Stomach (tissue), 4 donors: ENCODE measurements around the gene GABRG3.

Source experiments
- CTCF ChIP-seq, 7 experiments: fragments of 450-650 bp in 4 of 7; fragments of 200-600 bp in 3 of 7; sonication (generic) in 3 of 7; IDR thresholded peaks; one replicate each; pipeline ENCODE4 v1.5.1; 2016 to 2019; ENCODE audit warnings: antibody characterized with exemption in 7 of 7, control low read depth in 2 of 7, mild to moderate bottlenecking in 1 of 7
- POLR2A ChIP-seq, 4 donors: fragments of 450-650 bp; IDR thresholded peaks; one replicate each; pipeline ENCODE4 v1.6.1; 2016; ENCODE audit warnings: antibody characterized with exemption in 4 of 4, control low read depth in 2 of 4, mild to moderate bottlenecking in 1 of 4, moderate library complexity in 1 of 4

GRCh38 chr15:27480141-27480530 is 509.2 kb downstream of the GABRG3 start:
- TF ChIP-seq POLR2A (IDR thresholded peaks at IDR 0.05) (no peak), CTCF (IDR thresholded peaks at IDR 0.05) (no peak)
